Measurements from ENCODE around the gene SOCS3. TPM values are rescaled to one million over a fixed set of nuclear protein-coding genes. Genes with fewer than 3 reads are reported as not detected.

Gene SOCS3
- total RNA-seq, 1 experiment from 2014 or later, result 103 TPM

DNA sequence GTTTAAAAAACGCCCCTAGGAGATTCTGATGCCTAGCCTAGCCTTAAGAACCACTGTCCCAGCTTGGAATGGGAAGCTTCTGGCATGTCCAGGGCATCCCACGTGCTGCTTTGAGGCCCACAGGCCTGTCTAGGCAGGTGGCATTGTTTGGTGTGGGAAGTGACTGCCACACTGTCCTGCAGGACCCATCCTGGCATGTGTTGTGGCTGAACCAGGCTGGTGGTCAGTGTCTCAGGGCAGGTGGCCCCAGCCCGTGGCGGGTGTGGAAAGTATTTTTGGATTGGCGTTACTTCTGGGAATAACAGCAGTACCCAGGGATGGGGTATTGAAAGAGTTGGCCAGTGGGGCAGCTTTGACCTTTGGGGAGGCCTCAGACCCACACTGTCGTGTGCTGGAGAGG is 46.5 kb upstream of the SOCS3 start:
- Histone ChIP-seq H3F3A (ENCODE audit: low read length, unreplicated experiment) (no peaks in the 10 kb centered on the region), H3K9ac (ENCODE audit: low read length) (no peak overlapping the region), H3K27me3 (ENCODE audit: low read length) (no peaks in the 10 kb centered on the region), H3K4me1 (ENCODE audit: insufficient read depth, low read length) (peaks cover 15% of the 10 kb centered on the region), H3K9me3 (ENCODE audit: low read length) (no peaks in the 10 kb centered on the region), H3K79me2 (ENCODE audit: low read length) (peaks cover 65% of the 10 kb centered on the region), H4K20me1 (ENCODE audit: low read length) (peaks cover 31% of the 10 kb centered on the region), H3K4me2 (ENCODE audit: low read length) (no peak overlapping the region), H3K36me3 (ENCODE audit: low read depth, low read length) (peaks cover 48% of the 10 kb centered on the region), H3K4me3 (ENCODE audit: low read length) (no peak overlapping the region), H2AFZ (ENCODE audit: low read length) (no peak overlapping the region), H3K9me2 (replicated peaks; ENCODE audit: low read length) (no peaks in the 10 kb centered on the region), H3K27ac (ENCODE audit: low read length) (no peak overlapping the region)
- ATAC-seq (no peak), DNase-seq (no peak)
- ChIA-PET CTCF (no interaction called here), POLR2A (ENCODE audit: unreplicated experiment) (no interaction called here)
- BruUV-seq (replicated peaks), result no TSS peak
- intact Hi-C loops (cut with micrococcal nuclease), result no loop called here
- TF ChIP-seq EZH2 (IDR thresholded peaks at IDR 0.05; ENCODE audit: low read length, unreplicated experiment), result no peak
- TF ChIP-seq EZH2phosphoT487 (IDR thresholded peaks at IDR 0.05; ENCODE audit: borderline replicate concordance, low read length), result no peak
- TF ChIP-seq, protein P1, sequence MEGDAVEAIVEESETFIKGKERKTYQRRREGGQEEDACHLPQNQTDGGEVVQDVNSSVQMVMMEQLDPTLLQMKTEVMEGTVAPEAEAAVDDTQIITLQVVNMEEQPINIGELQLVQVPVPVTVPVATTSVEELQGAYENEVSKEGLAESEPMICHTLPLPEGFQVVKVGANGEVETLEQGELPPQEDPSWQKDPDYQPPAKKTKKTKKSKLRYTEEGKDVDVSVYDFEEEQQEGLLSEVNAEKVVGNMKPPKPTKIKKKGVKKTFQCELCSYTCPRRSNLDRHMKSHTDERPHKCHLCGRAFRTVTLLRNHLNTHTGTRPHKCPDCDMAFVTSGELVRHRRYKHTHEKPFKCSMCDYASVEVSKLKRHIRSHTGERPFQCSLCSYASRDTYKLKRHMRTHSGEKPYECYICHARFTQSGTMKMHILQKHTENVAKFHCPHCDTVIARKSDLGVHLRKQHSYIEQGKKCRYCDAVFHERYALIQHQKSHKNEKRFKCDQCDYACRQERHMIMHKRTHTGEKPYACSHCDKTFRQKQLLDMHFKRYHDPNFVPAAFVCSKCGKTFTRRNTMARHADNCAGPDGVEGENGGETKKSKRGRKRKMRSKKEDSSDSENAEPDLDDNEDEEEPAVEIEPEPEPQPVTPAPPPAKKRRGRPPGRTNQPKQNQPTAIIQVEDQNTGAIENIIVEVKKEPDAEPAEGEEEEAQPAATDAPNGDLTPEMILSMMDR (conservative IDR thresholded peaks at IDR 0.05; ENCODE audit: low read depth, low read length), result no peak

DNA sequence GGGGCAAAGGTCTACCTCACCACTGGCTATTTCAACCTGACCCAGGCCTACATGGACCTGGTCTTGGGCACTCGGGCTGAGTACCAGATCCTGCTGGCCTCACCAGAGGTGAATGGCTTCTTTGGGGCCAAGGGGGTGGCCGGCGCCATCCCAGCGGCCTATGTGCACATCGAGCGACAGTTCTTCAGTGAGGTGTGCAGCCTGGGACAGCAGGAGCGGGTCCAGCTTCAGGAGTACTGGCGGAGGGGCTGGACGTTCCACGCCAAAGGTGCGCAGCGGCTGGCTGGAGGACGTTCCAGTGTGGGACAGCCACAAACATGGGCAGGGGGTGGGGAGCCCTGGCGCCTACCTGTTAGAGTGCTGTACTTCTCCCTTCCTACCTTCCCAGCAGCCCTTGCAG is 43.9 kb upstream of the SOCS3 start:
- ChIA-PET CTCF (no interaction called here), POLR2A (ENCODE audit: unreplicated experiment) (interaction anchor here (0.6 kb wide), 1 partner anchor 182 kb away, joined by 4 read pairs; no protein-coding TSS in a partner anchor)
- H3K4me3 ChIP-seq (ENCODE audit: low read length), result no peak overlapping the region
- peaks cover 35% of the 10 kb centered on the region for H4K20me1 ChIP-seq (ENCODE audit: low read length)
- H3K9ac ChIP-seq (ENCODE audit: low read length), result no peak overlapping the region
- BruUV-seq (replicated peaks), result no TSS peak
- TF ChIP-seq, protein P1 (conservative IDR thresholded peaks at IDR 0.05; ENCODE audit: low read depth, low read length), result no peak
- TF ChIP-seq EZH2phosphoT487 (IDR thresholded peaks at IDR 0.05; ENCODE audit: borderline replicate concordance, low read length), result no peak
- TF ChIP-seq EZH2 (IDR thresholded peaks at IDR 0.05; ENCODE audit: low read length, unreplicated experiment), result no peak
- H3K27me3 ChIP-seq (ENCODE audit: low read length), result no peaks in the 10 kb centered on the region
- H3F3A ChIP-seq (ENCODE audit: low read length, unreplicated experiment), result no peaks in the 10 kb centered on the region
- no peak overlapping the region for H2AFZ ChIP-seq (ENCODE audit: low read length)
- H3K36me3 ChIP-seq (ENCODE audit: low read depth, low read length), result peaks cover 71% of the 10 kb centered on the region
- no peak overlapping the region for H3K27ac ChIP-seq (ENCODE audit: low read length)
- no peaks in the 10 kb centered on the region for H3K9me2 ChIP-seq (replicated peaks; ENCODE audit: low read length)
- no peaks in the 10 kb centered on the region for H3K9me3 ChIP-seq (ENCODE audit: low read length)
- H3K4me2 ChIP-seq (ENCODE audit: low read length), result no peak overlapping the region
- intact Hi-C loops (cut with micrococcal nuclease), result no loop called here
- H3K79me2 ChIP-seq (ENCODE audit: low read length), result peaks cover 47% of the 10 kb centered on the region
- ATAC-seq, result no peak
- peaks cover 29% of the 10 kb centered on the region for H3K4me1 ChIP-seq (ENCODE audit: insufficient read depth, low read length)
- no peak for DNase-seq

DNA sequence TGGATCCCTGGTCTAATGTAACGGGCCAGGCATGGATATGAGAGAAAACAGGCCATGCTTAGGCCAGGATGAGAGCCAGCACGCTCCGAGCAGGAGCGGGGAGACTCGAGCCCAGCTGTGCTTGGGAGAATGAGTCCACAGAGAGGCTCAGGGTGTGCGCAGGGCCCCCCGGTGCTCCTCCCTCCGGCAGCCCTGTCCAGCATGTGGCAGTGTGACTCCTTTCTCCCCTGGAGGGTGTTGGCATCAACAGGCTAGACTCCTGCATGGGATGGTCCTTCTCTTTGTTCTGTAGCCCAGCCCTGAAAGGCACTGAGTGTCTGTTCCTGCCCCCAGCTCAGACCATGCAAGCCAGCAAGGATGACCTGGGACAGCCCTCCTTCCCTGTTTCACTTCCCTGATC is 42.0 kb upstream of the SOCS3 start:
- H3K79me2 ChIP-seq (ENCODE audit: low read length), result peaks cover 40% of the 10 kb centered on the region
- no peak overlapping the region for H3K27ac ChIP-seq (ENCODE audit: low read length)
- peaks cover 27% of the 10 kb centered on the region; the same call in 1 of the 2 replicates for H4K20me1 ChIP-seq (ENCODE audit: low read length)
- ATAC-seq (no peak), DNase-seq (no peak)
- no peaks in the 10 kb centered on the region for H3K9me2 ChIP-seq (replicated peaks; ENCODE audit: low read length)
- peaks cover 25% of the 10 kb centered on the region for H3K4me1 ChIP-seq (ENCODE audit: insufficient read depth, low read length)
- no peak overlapping the region for H3K9ac ChIP-seq (ENCODE audit: low read length)
- TF ChIP-seq EZH2 (IDR thresholded peaks at IDR 0.05; ENCODE audit: low read length, unreplicated experiment), result no peak
- TF ChIP-seq EZH2phosphoT487 (IDR thresholded peaks at IDR 0.05; ENCODE audit: borderline replicate concordance, low read length), result no peak
- TF ChIP-seq, protein P1 (conservative IDR thresholded peaks at IDR 0.05; ENCODE audit: low read depth, low read length), result no peak
- no peak overlapping the region for H2AFZ ChIP-seq (ENCODE audit: low read length)
- no peaks in the 10 kb centered on the region for H3F3A ChIP-seq (ENCODE audit: low read length, unreplicated experiment)
- intact Hi-C loops (cut with micrococcal nuclease), result no loop called here
- no peak overlapping the region for H3K4me2 ChIP-seq (ENCODE audit: low read length)
- H3K36me3 ChIP-seq (ENCODE audit: low read depth, low read length), result peaks cover 82% of the 10 kb centered on the region
- H3K4me3 ChIP-seq (ENCODE audit: low read length), result no peak overlapping the region
- H3K27me3 ChIP-seq (ENCODE audit: low read length), result no peaks in the 10 kb centered on the region
- ChIA-PET CTCF (interaction anchor here (0.5 kb wide), 1 partner anchor 176 kb away, joined by 3 read pairs; no protein-coding TSS in a partner anchor), POLR2A (ENCODE audit: unreplicated experiment) (no interaction called here)
- no TSS peak for BruUV-seq (replicated peaks)
- no peaks in the 10 kb centered on the region for H3K9me3 ChIP-seq (ENCODE audit: low read length)

All from PC-3 (cell line).